ENCODE measurements around the gene KIF2A.

Gene KIF2A

DNA sequence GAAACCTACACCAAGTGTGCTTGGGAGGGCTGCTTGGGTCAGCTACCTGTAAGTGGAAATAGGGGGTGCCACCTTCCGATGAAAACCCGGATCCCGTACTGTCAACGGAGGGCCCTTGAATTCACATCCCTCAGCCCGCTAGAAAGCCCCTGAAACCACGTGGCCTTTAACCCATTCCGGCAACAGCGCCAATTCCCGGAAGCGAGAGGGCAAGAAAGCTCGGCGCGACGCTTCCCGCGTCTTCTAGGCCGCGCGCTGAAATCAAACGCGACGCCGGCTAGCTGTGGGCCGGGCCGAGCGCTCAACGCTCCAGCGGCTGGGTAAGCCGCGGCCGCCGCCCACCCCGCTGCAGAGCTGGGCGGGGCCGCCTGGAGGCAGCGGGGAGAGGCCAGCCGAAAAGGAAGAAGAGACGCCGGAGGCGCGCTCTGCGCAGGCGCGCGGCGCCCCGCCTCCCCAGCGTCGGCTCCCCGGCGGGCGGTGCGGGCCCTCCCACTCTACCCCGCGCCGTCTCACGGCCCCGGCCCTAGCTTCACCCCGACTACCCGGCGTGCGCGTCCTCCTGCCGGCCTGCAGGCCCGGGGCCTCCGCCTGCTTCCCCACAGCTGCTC lies at the start of gene KIF2A:
TSS of gene KIF2A (plus strand) at position 492 of the 608 bp plus-strand sequence. CDS start 267 bp downstream, outside the sequence.
- Mint-ChIP-seq H3K4me1 (ENCODE audit: low read depth) (peaks cover 50% of the 10 kb centered on the region), H3K27me3 (ENCODE audit: low read depth) (no peaks in the 10 kb centered on the region), H3K9me3 (no peaks in the 10 kb centered on the region), H3K27ac (peak within 1 kb of the TSS; percentile 98), H3K4me3 (peak within 1 kb of the TSS; percentile 98), H3K36me3 (ENCODE audit: low read depth) (peaks cover 29% of the 10 kb centered on the region)

DNA sequence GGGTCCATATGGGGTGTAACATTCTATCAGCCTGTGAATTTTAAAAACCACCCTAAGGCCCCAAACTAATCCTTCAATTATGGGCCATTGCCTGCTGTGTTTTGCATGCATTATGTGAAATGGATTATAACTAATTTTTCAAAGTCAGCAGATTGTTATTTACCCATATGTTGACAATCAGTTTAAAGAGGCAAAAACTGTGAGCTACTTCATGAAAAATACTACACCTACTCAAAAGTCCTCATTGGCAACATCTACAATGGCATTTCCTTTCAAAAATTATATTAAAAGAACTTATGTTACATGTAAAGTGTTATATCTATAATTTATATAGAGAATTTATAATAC lies 49.0 kb upstream of the KIF2A start:
- Mint-ChIP-seq H3K36me3 (ENCODE audit: low read depth) (peaks cover 4% of the 10 kb centered on the region), H3K4me3 (no peak overlapping the region), H3K9me3 (peaks cover 13% of the 10 kb centered on the region), H3K4me1 (ENCODE audit: low read depth) (peaks cover 46% of the 10 kb centered on the region), H3K27me3 (ENCODE audit: low read depth) (no peaks in the 10 kb centered on the region), H3K27ac (peak overlapping the region; percentile 62)

DNA sequence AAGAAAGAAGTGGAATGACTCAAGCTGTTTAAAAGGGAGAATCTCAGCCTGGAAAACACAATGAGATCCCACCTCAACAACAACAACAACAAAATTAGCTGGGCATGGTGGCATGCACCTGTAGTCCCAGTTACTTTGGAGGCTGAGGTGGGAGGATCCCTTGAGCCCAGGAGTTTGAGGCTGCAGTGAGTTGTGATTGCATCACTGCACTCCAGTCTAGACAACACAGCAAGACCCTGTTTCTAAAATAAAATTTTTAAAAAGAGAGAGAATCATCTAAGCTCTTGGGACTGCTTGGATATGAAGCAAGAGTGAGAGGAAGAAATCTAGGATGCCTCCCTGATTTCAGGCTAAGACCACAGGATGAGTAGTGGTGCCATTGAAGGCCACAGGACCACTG lies 47.4 kb upstream of the KIF2A start:
- H3K27ac Mint-ChIP-seq, result no peak overlapping the region
- peaks cover 5% of the 10 kb centered on the region for H3K9me3 Mint-ChIP-seq
- H3K27me3 Mint-ChIP-seq (ENCODE audit: low read depth), result no peaks in the 10 kb centered on the region
- H3K36me3 Mint-ChIP-seq (ENCODE audit: low read depth), result peaks cover 4% of the 10 kb centered on the region
- H3K4me1 Mint-ChIP-seq (ENCODE audit: low read depth), result peaks cover 42% of the 10 kb centered on the region
- H3K4me3 Mint-ChIP-seq, result no peak overlapping the region

DNA sequence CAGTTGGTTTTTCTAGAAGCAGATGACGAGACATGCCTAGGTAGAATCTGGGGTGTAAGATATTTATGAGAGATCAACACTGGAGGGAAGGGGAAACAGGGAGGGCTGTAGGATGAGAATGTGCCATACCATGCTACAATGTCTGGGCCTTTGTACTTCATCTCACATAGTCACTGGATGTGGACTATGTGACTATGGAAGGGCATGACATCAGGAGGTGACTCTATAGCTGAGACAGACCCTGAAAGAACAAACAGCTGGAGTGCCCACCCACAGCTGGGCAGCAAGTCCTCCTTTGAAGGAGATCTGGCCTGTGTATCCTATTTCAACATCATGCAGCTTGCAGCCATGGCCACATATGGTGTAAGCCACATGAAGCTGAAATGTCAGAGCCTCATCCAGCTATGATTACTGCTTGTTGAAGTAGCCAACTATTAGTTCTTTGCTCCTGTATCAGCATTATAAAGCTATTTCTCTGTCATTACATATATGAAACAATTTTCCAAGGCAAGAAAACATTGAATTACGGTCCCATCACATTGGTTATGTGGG lies 46.2 kb upstream of the KIF2A start:
- no peaks in the 10 kb centered on the region for H3K27me3 Mint-ChIP-seq (ENCODE audit: low read depth)
- peaks cover 4% of the 10 kb centered on the region for H3K36me3 Mint-ChIP-seq (ENCODE audit: low read depth)
- peaks cover 42% of the 10 kb centered on the region for H3K4me1 Mint-ChIP-seq (ENCODE audit: low read depth)
- no peak overlapping the region for H3K27ac Mint-ChIP-seq
- H3K4me3 Mint-ChIP-seq, result no peak overlapping the region
- H3K9me3 Mint-ChIP-seq, result peaks cover 5% of the 10 kb centered on the region

DNA sequence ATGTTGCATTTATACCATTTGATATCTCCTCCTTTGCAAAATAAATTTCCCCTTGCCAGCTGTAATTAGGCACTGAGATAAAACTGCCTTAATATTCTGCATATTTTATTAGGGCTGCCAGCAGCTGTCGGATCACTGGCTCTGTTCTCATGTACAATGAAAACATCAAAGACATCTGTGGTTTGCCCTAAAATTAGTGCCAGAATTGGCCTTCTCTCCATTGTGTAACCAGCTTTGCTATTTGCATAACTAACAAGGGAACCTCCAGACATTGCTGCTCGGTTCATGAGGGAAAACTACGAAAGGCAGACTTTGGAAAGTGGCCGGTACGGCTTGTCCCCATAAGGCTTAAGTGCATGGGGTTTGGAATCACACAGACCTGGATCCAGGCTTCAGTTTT lies 45.5 kb upstream of the KIF2A start:
- Mint-ChIP-seq H3K4me3 (no peak overlapping the region), H3K4me1 (ENCODE audit: low read depth) (peaks cover 43% of the 10 kb centered on the region), H3K36me3 (ENCODE audit: low read depth) (peaks cover 4% of the 10 kb centered on the region), H3K27me3 (ENCODE audit: low read depth) (no peaks in the 10 kb centered on the region), H3K9me3 (peaks cover 5% of the 10 kb centered on the region), H3K27ac (no peak overlapping the region)

DNA sequence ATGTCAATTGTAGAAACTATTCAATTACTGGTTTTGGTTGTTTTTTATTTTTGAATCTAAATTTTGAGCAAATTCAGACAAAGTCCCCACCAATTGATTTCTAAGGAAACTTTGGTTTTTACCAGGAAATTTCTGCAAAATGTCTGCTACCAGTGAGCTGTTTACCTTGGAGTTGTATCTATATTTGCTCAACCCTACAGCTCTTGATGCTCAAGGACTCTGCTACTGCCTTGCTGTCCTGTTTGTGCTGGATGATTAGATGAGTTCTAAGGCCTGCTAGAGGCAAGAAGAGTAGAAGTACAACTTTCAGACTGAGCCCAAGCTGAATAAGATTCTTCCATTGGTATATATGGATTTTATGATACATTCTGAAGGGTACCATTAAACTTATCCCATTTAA lies 42.6 kb upstream of the KIF2A start:
- no peaks in the 10 kb centered on the region for H3K27me3 Mint-ChIP-seq (ENCODE audit: low read depth)

DNA sequence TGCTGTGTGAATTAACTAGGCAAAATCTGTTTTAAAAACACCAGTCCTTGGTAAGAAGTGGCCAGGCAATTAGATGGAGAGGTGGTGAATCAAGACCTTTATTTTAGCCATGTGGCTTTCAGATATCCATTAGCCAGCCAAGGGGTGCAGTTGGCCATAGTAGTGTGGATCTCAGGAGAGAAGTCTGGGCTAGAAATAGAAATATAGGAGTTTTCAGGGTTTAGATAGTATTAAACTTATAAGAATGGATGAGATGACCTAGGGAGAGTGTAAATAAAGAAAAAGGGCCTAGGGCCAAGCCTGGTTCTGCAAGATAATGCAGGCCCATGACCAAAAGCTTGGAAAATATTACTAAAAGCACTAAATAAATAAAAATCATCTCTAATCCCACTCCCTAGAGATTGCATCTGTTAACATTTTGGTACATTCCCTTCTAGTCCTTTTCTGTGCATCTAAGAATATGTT lies 40.3 kb upstream of the KIF2A start:
- Mint-ChIP-seq H3K9me3 (no peaks in the 10 kb centered on the region), H3K4me1 (ENCODE audit: low read depth) (peaks cover 29% of the 10 kb centered on the region), H3K27me3 (ENCODE audit: low read depth) (no peaks in the 10 kb centered on the region), H3K27ac (no peak overlapping the region), H3K36me3 (ENCODE audit: low read depth) (peaks cover 3% of the 10 kb centered on the region), H3K4me3 (no peak overlapping the region)

More for the DNA sequence above, 42.6 kb upstream of the KIF2A start:
- peaks cover 32% of the 10 kb centered on the region for H3K4me1 Mint-ChIP-seq (ENCODE audit: low read depth)
- no peak overlapping the region for H3K27ac Mint-ChIP-seq
- peaks cover 3% of the 10 kb centered on the region for H3K36me3 Mint-ChIP-seq (ENCODE audit: low read depth)
- no peak overlapping the region for H3K4me3 Mint-ChIP-seq
- H3K9me3 Mint-ChIP-seq, result peaks cover under 1% of the 10 kb centered on the region

DNA sequence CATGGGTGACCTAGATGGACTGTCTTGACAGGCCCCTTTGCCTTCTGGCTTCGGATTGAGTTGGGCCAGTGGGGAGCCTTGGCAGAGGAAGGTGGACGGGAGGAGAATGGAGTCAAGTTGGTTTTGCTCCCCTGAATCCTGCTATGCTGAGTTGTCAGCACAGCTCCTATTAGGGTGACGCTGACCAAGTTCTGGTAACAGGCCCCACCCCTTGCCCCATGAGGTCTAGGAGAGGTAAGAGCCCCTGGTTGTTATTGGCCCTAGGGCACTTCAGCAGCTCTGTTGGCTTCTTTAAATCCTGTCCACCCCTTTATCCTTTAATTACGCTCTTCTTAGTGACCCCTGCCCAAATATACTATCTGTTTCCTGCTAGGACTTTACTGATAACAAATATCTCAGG lies 39.4 kb upstream of the KIF2A start:
- no peak overlapping the region for H3K27ac Mint-ChIP-seq
- no peaks in the 10 kb centered on the region for H3K27me3 Mint-ChIP-seq (ENCODE audit: low read depth)
- H3K9me3 Mint-ChIP-seq, result no peaks in the 10 kb centered on the region
- H3K4me1 Mint-ChIP-seq (ENCODE audit: low read depth), result peaks cover 20% of the 10 kb centered on the region
- peaks cover 3% of the 10 kb centered on the region for H3K36me3 Mint-ChIP-seq (ENCODE audit: low read depth)
- H3K4me3 Mint-ChIP-seq, result no peak overlapping the region

DNA sequence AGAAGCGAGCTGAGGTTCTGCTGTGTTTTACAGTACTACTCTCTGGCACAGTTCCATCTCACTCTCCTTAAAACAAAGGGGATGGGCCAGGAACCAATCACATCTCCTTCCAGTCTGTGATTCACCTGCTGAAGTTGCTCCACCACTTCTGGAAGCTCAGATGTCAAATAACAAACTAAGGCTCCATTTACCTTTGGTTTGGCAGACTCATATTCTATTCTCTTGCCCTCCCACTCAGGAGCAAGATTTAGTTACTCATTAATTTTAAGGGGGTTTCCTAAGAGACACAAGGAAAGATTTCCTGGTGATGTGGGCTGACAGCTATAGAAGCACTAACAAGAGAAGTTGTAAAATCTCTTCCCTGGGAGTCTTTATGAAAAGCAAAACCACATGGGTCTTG lies 37.8 kb upstream of the KIF2A start:
- Mint-ChIP-seq H3K27ac (no peak overlapping the region), H3K4me3 (no peak overlapping the region), H3K9me3 (peaks cover 2% of the 10 kb centered on the region), H3K27me3 (ENCODE audit: low read depth) (no peaks in the 10 kb centered on the region), H3K4me1 (ENCODE audit: low read depth) (peaks cover 27% of the 10 kb centered on the region), H3K36me3 (ENCODE audit: low read depth) (peaks cover 6% of the 10 kb centered on the region)

DNA sequence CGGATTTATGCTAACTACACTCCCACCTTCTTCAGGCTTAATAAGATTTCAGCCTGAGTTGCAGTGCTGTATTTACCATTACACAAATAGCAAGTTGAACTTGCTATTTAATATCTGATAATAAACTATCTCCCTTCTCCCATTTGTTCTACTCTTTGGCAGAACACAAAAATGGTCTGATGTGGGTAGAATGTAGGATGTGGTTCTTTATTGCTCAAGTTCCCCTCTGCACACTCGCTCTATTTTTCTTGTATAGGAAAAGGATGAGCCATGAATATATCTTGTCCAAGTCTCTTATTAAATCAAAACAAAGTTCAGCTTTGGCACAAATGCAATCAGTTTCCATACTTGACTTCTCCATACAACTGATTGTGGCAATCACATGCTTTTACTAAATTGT lies 37.2 kb upstream of the KIF2A start:
- H3K27ac Mint-ChIP-seq, result no peak overlapping the region

DNA sequence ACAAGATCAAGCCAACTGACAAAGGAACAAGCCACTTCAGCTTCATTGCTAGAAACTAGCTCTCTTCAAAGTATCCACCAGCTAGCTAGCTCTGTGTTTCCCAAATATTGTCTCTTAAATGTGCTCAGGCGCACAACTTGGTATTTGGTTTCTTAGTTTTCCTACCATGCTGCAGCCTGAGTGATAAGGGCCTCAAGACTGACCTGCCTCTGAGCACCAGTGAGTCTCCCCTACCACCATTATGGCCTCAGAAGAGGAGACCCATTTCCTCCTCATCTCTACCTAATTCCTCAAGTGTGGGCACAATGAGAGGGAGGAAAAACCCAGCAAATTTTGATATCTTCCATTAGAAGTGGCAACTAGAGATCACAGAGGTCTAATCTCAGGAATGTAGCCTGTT lies 34.6 kb upstream of the KIF2A start:
- Mint-ChIP-seq H3K27me3 (ENCODE audit: low read depth) (no peaks in the 10 kb centered on the region), H3K4me3 (no peak overlapping the region), H3K4me1 (ENCODE audit: low read depth) (peaks cover 28% of the 10 kb centered on the region), H3K9me3 (peaks cover 6% of the 10 kb centered on the region), H3K36me3 (ENCODE audit: low read depth) (peaks cover 12% of the 10 kb centered on the region), H3K27ac (no peak overlapping the region)

More for the DNA sequence above, 37.2 kb upstream of the KIF2A start:
- H3K4me1 Mint-ChIP-seq (ENCODE audit: low read depth), result peaks cover 29% of the 10 kb centered on the region
- H3K4me3 Mint-ChIP-seq, result no peak overlapping the region
- peaks cover 6% of the 10 kb centered on the region for H3K36me3 Mint-ChIP-seq (ENCODE audit: low read depth)
- H3K9me3 Mint-ChIP-seq, result peaks cover 2% of the 10 kb centered on the region
- H3K27me3 Mint-ChIP-seq (ENCODE audit: low read depth), result no peaks in the 10 kb centered on the region

DNA sequence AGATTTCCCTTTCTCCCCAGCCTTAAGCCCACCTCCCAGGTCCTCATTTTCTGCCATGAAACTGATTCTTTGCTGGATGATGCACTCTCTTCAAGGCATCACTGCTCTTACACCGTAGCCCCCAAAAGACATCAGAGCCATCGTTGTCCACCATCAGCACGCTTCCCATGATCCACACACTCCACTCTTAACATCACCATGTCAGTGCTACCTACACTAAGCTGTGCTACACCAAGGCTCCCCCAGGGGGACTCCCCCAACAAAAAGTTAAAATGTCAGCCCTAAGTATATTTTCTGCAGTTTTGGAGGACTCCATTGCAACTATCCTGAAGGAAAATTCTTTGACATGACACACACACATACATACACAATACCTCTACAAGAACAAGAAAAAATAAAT lies 34.1 kb upstream of the KIF2A start:
- peaks cover 28% of the 10 kb centered on the region for H3K4me1 Mint-ChIP-seq (ENCODE audit: low read depth)
- H3K27ac Mint-ChIP-seq, result no peak overlapping the region
- peaks cover 12% of the 10 kb centered on the region for H3K36me3 Mint-ChIP-seq (ENCODE audit: low read depth)
- H3K9me3 Mint-ChIP-seq, result peaks cover 6% of the 10 kb centered on the region
- H3K4me3 Mint-ChIP-seq, result no peak overlapping the region
- no peaks in the 10 kb centered on the region for H3K27me3 Mint-ChIP-seq (ENCODE audit: low read depth)

DNA sequence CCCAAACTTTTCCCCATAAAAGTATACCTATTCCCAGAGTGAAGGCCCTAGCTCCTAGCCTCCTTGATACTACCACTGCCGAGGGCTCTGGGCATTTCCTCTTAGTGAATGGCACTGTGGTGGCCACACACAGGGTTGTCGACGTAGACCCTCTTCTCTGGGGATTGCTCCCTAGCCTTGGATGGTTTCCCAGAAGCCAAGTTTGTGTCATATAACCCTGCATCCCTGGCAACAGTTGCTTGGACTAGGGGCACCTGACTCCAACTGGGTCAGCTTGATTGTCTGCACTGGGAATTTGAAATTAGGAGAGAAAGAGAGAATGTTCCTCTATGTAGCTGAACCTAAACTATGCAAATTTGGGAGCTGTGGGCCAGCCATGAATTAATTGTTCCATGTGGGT lies 32.3 kb upstream of the KIF2A start:
- H3K36me3 Mint-ChIP-seq (ENCODE audit: low read depth), result peaks cover 12% of the 10 kb centered on the region
- no peaks in the 10 kb centered on the region for H3K27me3 Mint-ChIP-seq (ENCODE audit: low read depth)
- H3K27ac Mint-ChIP-seq, result no peak overlapping the region
- H3K9me3 Mint-ChIP-seq, result peaks cover 8% of the 10 kb centered on the region
- peaks cover 29% of the 10 kb centered on the region for H3K4me1 Mint-ChIP-seq (ENCODE audit: low read depth)
- H3K4me3 Mint-ChIP-seq, result no peak overlapping the region

DNA sequence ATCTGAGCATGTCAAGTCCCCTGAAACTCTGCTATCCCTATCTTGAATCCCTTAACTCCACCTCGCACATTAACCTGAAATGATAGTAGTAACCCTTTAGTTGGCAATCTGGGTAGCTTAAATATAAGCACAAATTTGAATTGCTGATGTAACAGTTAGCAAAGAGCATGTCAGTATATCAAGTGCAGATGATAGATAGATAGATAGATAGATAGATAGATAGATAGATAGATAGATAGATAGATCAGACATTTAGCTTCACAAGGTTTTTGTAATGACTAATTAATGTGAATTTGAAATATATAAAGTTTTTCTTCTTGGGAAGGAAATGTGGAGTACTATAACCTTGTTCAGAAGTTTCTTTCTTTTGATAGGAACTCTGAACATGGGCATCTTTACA lies 30.4 kb upstream of the KIF2A start:
- peaks cover 21% of the 10 kb centered on the region for H3K36me3 Mint-ChIP-seq (ENCODE audit: low read depth)
- no peaks in the 10 kb centered on the region for H3K27me3 Mint-ChIP-seq (ENCODE audit: low read depth)
- no peak overlapping the region for H3K27ac Mint-ChIP-seq
- H3K4me1 Mint-ChIP-seq (ENCODE audit: low read depth), result peaks cover 35% of the 10 kb centered on the region
- H3K4me3 Mint-ChIP-seq, result no peak overlapping the region
- H3K9me3 Mint-ChIP-seq, result peaks cover 10% of the 10 kb centered on the region

DNA sequence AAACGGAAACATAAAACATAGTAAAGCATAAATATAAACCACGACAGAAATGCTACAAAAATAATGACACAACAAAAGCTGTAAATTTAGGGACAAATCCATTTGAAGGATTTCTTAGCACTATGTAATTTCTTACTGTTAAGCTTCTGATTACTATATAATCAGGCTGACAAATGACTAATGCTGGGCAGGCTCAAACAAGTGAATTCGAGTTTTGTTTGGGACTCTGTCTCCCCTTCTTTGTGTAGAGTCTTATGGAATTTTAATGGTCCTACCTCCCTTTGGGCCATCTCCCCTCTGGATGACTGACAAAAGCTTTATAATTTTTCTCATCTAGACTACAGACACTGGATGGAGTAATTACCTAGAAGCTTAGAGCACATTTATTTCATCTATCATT lies 24.6 kb upstream of the KIF2A start:
- H3K36me3 Mint-ChIP-seq (ENCODE audit: low read depth), result peaks cover 27% of the 10 kb centered on the region
- H3K27ac Mint-ChIP-seq, result no peak overlapping the region
- H3K27me3 Mint-ChIP-seq (ENCODE audit: low read depth), result no peaks in the 10 kb centered on the region
- peaks cover 54% of the 10 kb centered on the region for H3K4me1 Mint-ChIP-seq (ENCODE audit: low read depth)
- peaks cover 34% of the 10 kb centered on the region for H3K9me3 Mint-ChIP-seq
- H3K4me3 Mint-ChIP-seq, result no peak overlapping the region

Data from T-helper 1 cell treated with Interleukin-12 subunit alpha and Interleukin-12 subunit beta and Interleukin-4 antibody, amounts not matched to agents 30 μg/mL and 1 μg/mL, for 36 hours (primary cell).